ENCODE data around the gene VN1R2. TPM values are rescaled to one million over a fixed set of nuclear protein-coding genes. Genes with fewer than 3 reads are reported as not detected.

VN1R2 gene
- total RNA-seq, 1 donor: under 0.01 TPM

Other genes starting within 250 kb of the VN1R2 start
- gene ERVV-1, start 244.4 kb upstream of the VN1R2 start, total RNA-seq: under 0.01 TPM
- gene ERVV-2, start 213.6 kb upstream of the VN1R2 start, total RNA-seq: not detected
- gene ZNF160, start 154.9 kb upstream of the VN1R2 start, total RNA-seq: 33.4 TPM
- gene ZNF415, start 125.4 kb upstream of the VN1R2 start, total RNA-seq: 4.6 TPM
- 3.2 TPM for gene ZNF347, start 99.2 kb upstream of the VN1R2 start, total RNA-seq
- 6.2 TPM for gene ZNF665, start 64.9 kb upstream of the VN1R2 start, total RNA-seq
- 11.3 TPM for gene ZNF677, start 3.4 kb upstream of the VN1R2 start, total RNA-seq
- not detected for gene VN1R4, start 9.4 kb downstream of the VN1R2 start, total RNA-seq
- 3.5 TPM for gene ZNF845, start 75.5 kb downstream of the VN1R2 start, total RNA-seq
- 8.6 TPM for gene ZNF525, start 107.4 kb downstream of the VN1R2 start, total RNA-seq
- gene ZNF765, start 136.9 kb downstream of the VN1R2 start, total RNA-seq: 10.2 TPM
- gene ZNF761, start 173.7 kb downstream of the VN1R2 start, total RNA-seq: 8.6 TPM
- gene ZNF813, start 209.4 kb downstream of the VN1R2 start, total RNA-seq: 2.2 TPM

Measured in hematopoietic multipotent progenitor cell (in vitro differentiated cells).